ENCODE results near the gene DAPK2. TPM values are rescaled to one million over a fixed set of nuclear protein-coding genes. Genes with fewer than 3 reads are reported as not detected.
A peak's percentile ranks its signal among the peaks of the same experiment; 100 is the strongest.
"Not testable (repeated sequence)": the region's sequence is repeated elsewhere in the genome, so short reads cannot be mapped to it uniquely, and the experiment has no call there.

Gene DAPK2
- total and polyA plus RNA-seq, 7 experiments from 2014 or later, result 0.46 to 9.3 (median 4.2) TPM; not detected in 3

GRCh38 chr15:63905131-63905530 is 141.2 kb downstream of the DAPK2 start:
- H3K36me3 ChIP-seq (ENCODE audit: control insufficient read depth in 2 of 3, insufficient read depth in 3 of 3, low read length in 3 of 3), result no peaks in the 10 kb centered on the region
- ATAC-seq (no peak), DNase-seq (no peak)
- Mint-ChIP-seq H3K36me3 (peaks cover 0 to 2% (median 0%) of the 10 kb centered on the region in 5 donors), H3K27ac (peak overlapping the region in 6 of 9 donors; percentile 43 to 94 (median 90)), H3K4me3 (no peak overlapping the region), H3K27me3 (no peaks in the 10 kb centered on the region), H3K4me1 (peaks cover 20 to 58% (median 40%) of the 10 kb centered on the region in 7 donors), H3K9me3 (no peaks in the 10 kb centered on the region)
- intact Hi-C loops (cut with micrococcal nuclease), result no loop called here
- CTCF ChIA-PET, result interaction anchor here (1.3 to 1.5 kb wide), 2 partner anchors 13 to 16 kb away, joined by 3 to 7 read pairs; no protein-coding TSS in a partner anchor
- POLR2A ChIA-PET, result interaction anchor here (1.7 kb wide), 1 partner anchor 13 kb away, joined by 5 read pairs; no protein-coding TSS in a partner anchor
- no peak overlapping the region for H3K4me3 ChIP-seq (ENCODE audit: low read length)
- no peaks in the 10 kb centered on the region for H3K9me3 ChIP-seq (ENCODE audit: control insufficient read depth in 2 of 3, low read length in 3 of 3)
- H3K4me1 ChIP-seq (ENCODE audit: control insufficient read depth in 2 of 2, insufficient read depth in 2 of 2, low read length in 2 of 2), result peaks cover 17 to 22% of the 10 kb centered on the region in 2 donors
- peak overlapping the region; percentile 58 for H3K27ac ChIP-seq (ENCODE audit: low read depth, low read length)
- no peaks in the 10 kb centered on the region for H3K27me3 ChIP-seq (ENCODE audit: control insufficient read depth in 2 of 2, insufficient read depth in 2 of 2, low read length in 2 of 2)

- Mint-ChIP-seq H3K27me3 (no peaks in the 10 kb centered on the region), H3K9me3 (no peaks in the 10 kb centered on the region), H3K36me3 (peaks cover 0 to 2% (median 0%) of the 10 kb centered on the region in 5 donors), H3K4me1 (peaks cover 22 to 65% (median 51%) of the 10 kb centered on the region in 7 donors), H3K4me3 (no peak overlapping the region), H3K27ac (peak overlapping the region in 2 of 9 donors; percentile 10 to 65)
- Histone ChIP-seq H3K4me1 (ENCODE audit: control insufficient read depth in 2 of 2, insufficient read depth in 2 of 2, low read length in 2 of 2) (peaks cover 20 to 22% of the 10 kb centered on the region in 2 donors), H3K36me3 (ENCODE audit: control insufficient read depth in 2 of 3, insufficient read depth in 3 of 3, low read length in 3 of 3) (no peaks in the 10 kb centered on the region), H3K9me3 (ENCODE audit: control insufficient read depth in 2 of 3, low read length in 3 of 3) (no peaks in the 10 kb centered on the region), H3K4me3 (ENCODE audit: low read length) (no peak overlapping the region), H3K27ac (ENCODE audit: low read depth, low read length) (no peak overlapping the region), H3K27me3 (ENCODE audit: control insufficient read depth in 2 of 2, insufficient read depth in 2 of 2, low read length in 2 of 2) (no peaks in the 10 kb centered on the region)
- intact Hi-C loops (cut with micrococcal nuclease), result no loop called here
- POLR2A ChIA-PET, result interaction anchor here (1.7 kb wide), 1 partner anchor 11 kb away, joined by 5 read pairs; no protein-coding TSS in a partner anchor
- DNase-seq (no peak), ATAC-seq (no peak)
- CTCF ChIA-PET, result interaction anchor here (1.5 kb wide), 1 partner anchor 11 kb away, joined by 7 read pairs; no protein-coding TSS in a partner anchor
Measured at GRCh38 chr15:63904042-63904441, 142.2 kb downstream of the DAPK2 start.

GRCh38 chr15:63902671-63903035 is 143.6 kb downstream of the DAPK2 start:
- H3K4me1 Mint-ChIP-seq, result peaks cover 21 to 66% (median 62%) of the 10 kb centered on the region in 7 donors
- peak overlapping the region in 1 of 9 donors; percentile 63 for H3K27ac Mint-ChIP-seq
- no peaks in the 10 kb centered on the region for H3K36me3 ChIP-seq (ENCODE audit: control insufficient read depth in 2 of 3, insufficient read depth in 3 of 3, low read length in 3 of 3)
- H3K36me3 Mint-ChIP-seq, result peaks cover 0 to 5% (median 0%) of the 10 kb centered on the region in 5 donors
- H3K9me3 ChIP-seq (ENCODE audit: control insufficient read depth in 2 of 3, low read length in 3 of 3), result no peaks in the 10 kb centered on the region
- peaks cover 0 to 3% (median 0%) of the 10 kb centered on the region in 11 donors for H3K9me3 Mint-ChIP-seq
- DNase-seq (no peak), ATAC-seq (no peak)
- ChIA-PET CTCF (no interaction called here), POLR2A (no interaction called here)
- no peaks in the 10 kb centered on the region for H3K27me3 ChIP-seq (ENCODE audit: control insufficient read depth in 2 of 2, insufficient read depth in 2 of 2, low read length in 2 of 2)
- H3K4me1 ChIP-seq (ENCODE audit: control insufficient read depth in 2 of 2, insufficient read depth in 2 of 2, low read length in 2 of 2), result peaks cover 22 to 26% of the 10 kb centered on the region in 2 donors
- peaks cover 0 to 2% (median 0%) of the 10 kb centered on the region in 5 donors for H3K27me3 Mint-ChIP-seq
- H3K4me3 ChIP-seq (ENCODE audit: low read length), result no peak overlapping the region
- no peak overlapping the region for H3K4me3 Mint-ChIP-seq
- H3K27ac ChIP-seq (ENCODE audit: low read depth, low read length), result no peak overlapping the region
- intact Hi-C loops (cut with micrococcal nuclease), result no loop called here

GRCh38 chr15:63901912-63902670 is 144.2 kb downstream of the DAPK2 start:
- Mint-ChIP-seq H3K9me3 (peaks cover 0 to 3% (median 0%) of the 10 kb centered on the region in 11 donors), H3K4me1 (peaks cover 18 to 67% (median 63%) of the 10 kb centered on the region in 7 donors), H3K4me3 (no peak overlapping the region), H3K27me3 (peaks cover 0 to 2% (median 0%) of the 10 kb centered on the region in 5 donors), H3K36me3 (peaks cover 0 to 7% (median 0%) of the 10 kb centered on the region in 5 donors), H3K27ac (peak overlapping the region in 6 of 9 donors; percentile 9 to 63 (median 28))
- ChIA-PET POLR2A (interaction anchor here (0.6 to 1.1 kb wide), 2 partner anchors 29 to 153 kb away, joined by 3 read pairs; no protein-coding TSS in a partner anchor), CTCF (interaction anchor here (1.1 kb wide), 1 partner anchor 166 kb away, joined by 3 read pairs; no protein-coding TSS in a partner anchor)
- Histone ChIP-seq H3K27me3 (ENCODE audit: control insufficient read depth in 2 of 2, insufficient read depth in 2 of 2, low read length in 2 of 2) (no peaks in the 10 kb centered on the region), H3K4me3 (ENCODE audit: low read length) (no peak overlapping the region), H3K4me1 (ENCODE audit: control insufficient read depth in 2 of 2, insufficient read depth in 2 of 2, low read length in 2 of 2) (peaks cover 26 to 27% of the 10 kb centered on the region in 2 donors), H3K36me3 (ENCODE audit: control insufficient read depth in 2 of 3, insufficient read depth in 3 of 3, low read length in 3 of 3) (no peaks in the 10 kb centered on the region), H3K27ac (ENCODE audit: low read depth, low read length) (no peak overlapping the region), H3K9me3 (ENCODE audit: control insufficient read depth in 2 of 3, low read length in 3 of 3) (no peaks in the 10 kb centered on the region)
- intact Hi-C loops (cut with micrococcal nuclease), result no loop called here
- DNase-seq, result no peak
- no peak for ATAC-seq

GRCh38 chr15:63900306-63900705 is 146.0 kb downstream of the DAPK2 start:
- Mint-ChIP-seq H3K9me3 (peaks cover 0 to 3% (median 0%) of the 10 kb centered on the region in 11 donors), H3K4me3 (no peak overlapping the region), H3K27ac (peak overlapping the region in 7 of 9 donors; percentile 26 to 85 (median 48)), H3K4me1 (peaks cover 10 to 68% (median 63%) of the 10 kb centered on the region in 7 donors), H3K27me3 (peaks cover 0 to 2% (median 0%) of the 10 kb centered on the region in 5 donors), H3K36me3 (peaks cover 0 to 7% (median 0%) of the 10 kb centered on the region in 5 donors)
- Histone ChIP-seq H3K27me3 (ENCODE audit: control insufficient read depth in 2 of 2, insufficient read depth in 2 of 2, low read length in 2 of 2) (no peaks in the 10 kb centered on the region), H3K4me1 (ENCODE audit: control insufficient read depth in 2 of 2, insufficient read depth in 2 of 2, low read length in 2 of 2) (peaks cover 12 to 27% of the 10 kb centered on the region in 2 donors), H3K36me3 (ENCODE audit: control insufficient read depth in 2 of 3, insufficient read depth in 3 of 3, low read length in 3 of 3) (no peaks in the 10 kb centered on the region), H3K4me3 (ENCODE audit: low read length) (no peak overlapping the region), H3K27ac (ENCODE audit: low read depth, low read length) (no peak overlapping the region), H3K9me3 (ENCODE audit: control insufficient read depth in 2 of 3, low read length in 3 of 3) (no peaks in the 10 kb centered on the region)
- intact Hi-C loops (cut with micrococcal nuclease), result no loop called here
- ATAC-seq (no peak), DNase-seq (no peak)
- ChIA-PET POLR2A (interaction anchor here (1.2 kb wide), 1 partner anchor 67 kb away, joined by 4 read pairs; no protein-coding TSS in a partner anchor), CTCF (interaction anchor here (0.7 kb wide), 1 partner anchor 65 kb away, joined by 3 read pairs; no protein-coding TSS in a partner anchor)

GRCh38 chr15:63899606-63900005 is 146.7 kb downstream of the DAPK2 start:
- peak overlapping the region; percentile 9 to 85 (median 68) for H3K27ac Mint-ChIP-seq

More at GRCh38 chr15:63899606-63900005, 146.7 kb downstream of the DAPK2 start:
- DNase-seq; H3K27me3 Mint-ChIP-seq; ATAC-seq; H3K36me3 ChIP-seq (ENCODE audit: control insufficient read depth in 2 of 3, insufficient read depth in 3 of 3, low read length in 3 of 3); H3K27ac ChIP-seq (ENCODE audit: low read depth, low read length); H3K9me3 ChIP-seq (ENCODE audit: control insufficient read depth in 2 of 3, low read length in 3 of 3); H3K4me3 ChIP-seq (ENCODE audit: low read length); H3K36me3 Mint-ChIP-seq; H3K27me3 ChIP-seq (ENCODE audit: control insufficient read depth in 2 of 2, insufficient read depth in 2 of 2, low read length in 2 of 2); intact Hi-C loops (cut with micrococcal nuclease); H3K9me3 Mint-ChIP-seq: not testable (repeated sequence)
- ChIA-PET CTCF (interaction anchor here (0.7 kb wide), 1 partner anchor 64 kb away, joined by 3 read pairs; no protein-coding TSS in a partner anchor), POLR2A (interaction anchor here (1.2 kb wide), 1 partner anchor 67 kb away, joined by 4 read pairs; no protein-coding TSS in a partner anchor)
- Mint-ChIP-seq H3K4me3 (peak overlapping the region in 8 of 10 donors; percentile 26 to 69 (median 49)), H3K4me1 (peaks cover 14 to 70% (median 63%) of the 10 kb centered on the region in 7 donors)
- H3K4me1 ChIP-seq (ENCODE audit: control insufficient read depth in 2 of 2, insufficient read depth in 2 of 2, low read length in 2 of 2), result peaks cover 12 to 32% of the 10 kb centered on the region in 2 donors

Data from naive thymus-derived CD4-positive, alpha-beta T cell (primary cell).